ENCODE data around the gene SKIDA1. TPM values are rescaled to one million over a fixed set of nuclear protein-coding genes. Genes with fewer than 3 reads are reported as not detected.

The SKIDA1 gene
- total RNA-seq, 1 donor from 2014 or later, result 2.6 TPM

GRCh38 chr10:21464134-21464533 lies 61.3 kb downstream of the SKIDA1 start:
- intact Hi-C loops (cut with DNase I), result no loop called here
- ATAC-seq (no peak), DNase-seq (ENCODE audit: missing footprints) (no peak)

Small RNAs within 50 kb of the gene (microRNA-seq; reads per million reads assigned to microRNA genes)
- gene MIR1915, result not detected

Other genes starting within 250 kb of the SKIDA1 start
- 18.3 TPM for gene MLLT10, start 8.6 kb upstream of the SKIDA1 start, total RNA-seq